Motor neuron (in vitro differentiated cells): ENCODE data around the gene C18orf32. TPM values are rescaled to one million over a fixed set of nuclear protein-coding genes. Genes with fewer than 3 reads are reported as not detected.
"Not testable (repeated sequence)": the region's sequence is repeated elsewhere in the genome, so short reads cannot be mapped to it uniquely, and the experiment has no call there.

Source experiments
- ATAC-seq, 8 experiments: fragments of 200-7000 bp; cut with Tn5 transposase; replicated peaks in 6 of 8; 2 replicates each; pipeline ENCODE4 v1.8.0; 2021; ENCODE audit warnings: mild to moderate bottlenecking in 8 of 8, moderate library complexity in 8 of 8
- H3K27ac ChIP-seq, 2 donors: fragments of 250-450 bp; sonication (Bioruptor Pico); 2 replicates each; pipeline ENCODE4 v1.9.0; 2021; ENCODE audit warnings: antibody characterized with exemption in 2 of 2, mild to moderate bottlenecking in 2 of 2, moderate library complexity in 1 of 2
- H3K4me1 ChIP-seq, 2 donors: fragments of 250-450 bp; sonication (Bioruptor Pico); replicated peaks in 1 of 2; 2 replicates each; pipeline ENCODE4 v1.6.1; 2021; ENCODE audit warnings: antibody characterized with exemption in 2 of 2, mild to moderate bottlenecking in 2 of 2, moderate library complexity in 1 of 2
- H3K4me3 ChIP-seq, 5 donors: fragments of 250-450 bp; sonication (Bioruptor Pico); 2 replicates each; pipeline ENCODE4 v1.9.0; 2021; ENCODE audit warnings: antibody characterized with exemption in 5 of 5, mild to moderate bottlenecking in 5 of 5, moderate library complexity in 4 of 5
- WGBS, 10 experiments: fragments of 450-650 bp; shearing (Covaris generic); methylation state at CpG; one replicate each; pipeline ENCODE4 v1.0.0; 2022; 5-methylcytosine and 5-hydroxymethylcytosine counted together
- in situ Hi-C, 9 experiments: fragments of 400-800 bp; cut with MboI; loops; one replicate each; pipeline ENCODE4 v1.15.0; 2021; ENCODE audit warnings: low sequenced_read_pairs in 9 of 9, low pct_unique_long_range_greater_than_20kb in 2 of 9; ENCODE audit not compliant: unreplicated experiment in 9 of 9
- total RNA-seq, 8 experiments: library from RNA; unstranded; fragments of 300-600 nt; gene quantifications; 2 replicates each; pipeline versions ENCODE4 v1.2.3 to v1.2.4, GENCODE V29; 2022

The C18orf32 gene
- total RNA-seq, 8 experiments from 2014 or later, result 29.2 to 127 (median 101) TPM

DNA sequence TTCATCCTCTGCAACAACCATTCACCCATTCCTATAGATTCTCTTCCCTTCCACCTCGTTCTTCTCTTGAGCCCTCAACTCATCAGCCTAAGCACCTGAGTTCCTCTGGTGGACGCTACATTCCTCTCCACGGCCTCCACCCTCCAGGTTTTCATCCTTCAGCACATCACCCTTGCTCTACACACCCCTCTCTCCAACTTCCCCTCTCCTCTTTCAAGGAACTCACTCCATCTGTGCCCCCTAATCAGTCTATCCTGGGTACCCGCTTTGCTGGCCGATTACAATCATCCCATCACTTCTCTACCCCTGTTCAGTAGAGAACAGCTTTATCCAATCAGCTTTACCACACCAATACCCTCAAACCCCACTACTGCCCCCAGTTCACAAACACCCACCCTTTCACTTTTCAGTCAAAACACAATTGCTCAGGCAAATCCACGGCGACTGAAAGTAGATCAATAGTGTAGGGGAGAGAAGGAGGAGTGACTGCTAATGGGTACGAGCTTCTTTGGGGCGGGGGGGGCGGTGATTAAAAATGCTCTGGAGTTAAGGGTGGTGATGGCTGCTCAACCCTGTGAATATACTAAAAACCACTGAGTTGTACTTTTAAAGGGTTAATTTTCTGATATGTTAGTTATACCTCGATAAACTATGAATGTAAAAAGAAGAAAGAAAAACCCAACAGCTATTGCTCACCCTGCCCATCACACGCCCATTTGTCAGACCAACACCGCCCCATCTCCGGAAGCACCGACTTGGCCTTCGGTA, 27.4 kb downstream of the C18orf32 start:
- WGBS, 10 experiments, result 11 to 55% (median 27%) methylated on average over 1 to 15 of the region's 16 CpGs
- ATAC-seq, result peak in 4 of 8 experiments; percentile 0 to 46 (median 42)
- Histone ChIP-seq H3K4me3 (peak overlapping the region; percentile 64 to 80 (median 74)), H3K27ac (peak overlapping the region; percentile 70 to 86), H3K4me1 (peaks cover 8% of the 10 kb centered on the region in 2 donors)
- in situ Hi-C loops, result no loop called here

DNA sequence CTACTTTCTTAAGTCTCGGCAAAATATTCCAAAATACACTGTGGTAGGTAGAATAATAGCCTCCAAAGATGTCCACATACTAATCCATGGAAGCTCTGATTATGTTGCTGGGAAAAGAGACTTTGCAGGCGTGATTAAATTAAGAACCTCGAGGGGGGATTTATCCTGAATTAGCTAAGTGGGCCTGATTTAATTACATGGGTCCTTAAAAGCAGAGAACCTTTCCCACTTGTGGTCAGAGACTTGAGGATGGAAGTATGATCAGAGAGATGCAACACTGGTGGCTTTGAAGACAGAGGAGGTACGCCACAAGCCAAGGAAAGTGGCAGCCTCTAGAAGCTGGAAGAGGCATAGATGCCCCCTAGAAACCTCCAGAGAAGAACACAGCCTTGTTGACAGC, 29.4 kb downstream of the C18orf32 start:
- WGBS, 10 experiments, result 90 to 100% (median 100%) methylated on average over 1 to 4 of the region's 4 CpGs; no CpG with 5 or more reads in 1 of the 10 experiments
- in situ Hi-C loops, result no loop called here
- Histone ChIP-seq H3K4me1 (peaks cover 8% of the 10 kb centered on the region in 2 donors), H3K4me3 (no peak overlapping the region), H3K27ac (no peak overlapping the region)
- no peak for ATAC-seq

DNA sequence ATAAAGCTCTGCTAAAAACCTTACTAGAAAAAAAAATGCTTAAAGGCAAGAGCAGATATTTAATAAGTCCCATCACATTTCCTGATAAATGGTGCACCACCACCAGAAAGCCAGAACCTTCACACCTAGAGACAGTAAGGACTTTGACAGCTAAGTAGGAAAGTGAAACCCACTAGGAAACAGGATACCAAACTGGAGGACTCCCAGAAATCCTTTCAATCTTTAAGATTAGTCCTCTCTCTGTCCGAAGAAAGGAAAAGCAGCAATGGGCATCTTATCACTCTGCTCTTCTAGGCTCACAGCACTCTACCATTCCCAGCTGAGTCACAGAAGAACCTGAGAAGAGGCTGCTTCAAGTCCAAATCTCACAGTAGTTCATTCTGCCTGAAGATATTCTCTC, 30.2 kb downstream of the C18orf32 start:
- Histone ChIP-seq H3K4me1 (peaks cover 8% of the 10 kb centered on the region in 2 donors), H3K4me3 (no peak overlapping the region), H3K27ac (no peak overlapping the region)
- in situ Hi-C loops, result no loop called here
- 0 to 100% (median 71%) methylated on average over 1 of the region's 1 CpG; no CpG with 5 or more reads in 5 of the 10 experiments for WGBS, 10 experiments
- no peak for ATAC-seq

DNA sequence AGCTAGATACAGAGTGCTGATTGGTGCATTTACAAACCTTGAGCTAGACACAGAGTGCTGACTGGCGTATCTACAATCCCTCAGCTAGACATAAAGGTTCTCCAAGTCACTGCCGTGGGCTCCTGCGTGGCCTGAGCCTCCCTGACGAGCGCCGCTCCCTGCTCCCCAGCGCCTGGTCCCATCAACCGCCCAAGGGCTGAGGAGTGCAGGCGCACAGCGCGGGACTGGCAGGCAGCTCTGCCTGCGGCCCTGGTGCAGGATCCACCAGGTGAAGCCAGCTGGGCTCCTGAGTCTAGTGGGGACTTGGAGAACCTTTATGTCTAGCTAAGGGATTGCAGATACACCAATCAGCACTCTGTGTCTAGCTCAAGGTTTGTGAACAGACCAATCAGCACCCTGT, 34.5 kb downstream of the C18orf32 start:
- 90 to 96% (median 94%) methylated on average over 2 to 7 of the region's 12 CpGs; no CpG with 5 or more reads in 7 of the 10 experiments for WGBS, 10 experiments
- ATAC-seq, in situ Hi-C loops, H3K27ac ChIP-seq, H3K4me1 ChIP-seq, H3K4me3 ChIP-seq: not testable (repeated sequence)

DNA sequence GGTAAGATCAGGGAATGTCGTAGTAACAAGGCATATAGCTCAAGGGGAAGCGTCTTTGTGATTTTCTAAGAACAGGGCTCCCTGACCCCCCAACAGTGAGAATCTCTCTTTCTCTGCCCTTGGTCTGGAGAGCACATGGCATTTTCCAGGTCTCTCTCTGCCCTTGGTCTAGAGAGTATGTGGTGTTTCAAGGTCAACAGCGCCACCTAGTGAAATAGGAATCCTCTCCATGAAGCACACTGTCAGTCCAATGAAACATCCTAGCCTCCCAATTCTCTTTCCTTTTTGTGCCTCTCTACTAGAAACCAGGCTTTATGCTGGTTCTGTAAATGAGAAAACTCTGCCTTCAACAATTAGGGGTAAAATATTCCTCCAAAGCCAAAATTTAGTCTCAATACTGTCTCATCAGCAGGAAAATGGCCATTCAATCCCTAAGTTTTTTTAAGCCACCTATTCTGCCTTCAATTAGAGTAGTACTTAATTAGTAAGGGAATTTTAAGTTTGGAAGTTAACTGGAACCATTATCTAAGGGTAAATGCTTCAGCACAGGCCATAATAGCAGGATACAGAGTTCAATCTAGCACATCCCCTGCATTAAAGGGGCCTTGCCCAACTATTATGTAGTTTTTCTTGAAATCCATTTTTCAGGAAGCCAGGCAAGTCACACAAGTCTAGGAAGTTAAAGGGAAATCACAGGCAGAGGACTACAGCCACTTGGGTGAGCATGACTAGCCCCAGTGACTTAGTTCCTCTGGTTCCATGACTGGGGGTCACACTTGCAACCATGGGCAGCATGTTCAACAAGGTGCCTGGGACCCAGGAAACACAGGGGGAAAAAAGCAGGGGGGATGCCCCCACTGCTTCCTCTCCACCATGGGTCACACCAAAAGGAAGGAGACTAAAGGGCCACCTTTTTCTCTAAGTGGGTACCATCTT, 39.0 kb downstream of the C18orf32 start:
- Histone ChIP-seq H3K4me1 (no peaks in the 10 kb centered on the region), H3K4me3 (no peak overlapping the region), H3K27ac (no peak overlapping the region)
- ATAC-seq, result peak in 3 of 8 experiments; percentile 98 to 99 (median 98)
- 17 to 100% (median 49%) methylated on average over 1 to 3 of the region's 3 CpGs; no CpG with 5 or more reads in 4 of the 10 experiments for WGBS, 10 experiments
- in situ Hi-C loops, result no loop called here

DNA sequence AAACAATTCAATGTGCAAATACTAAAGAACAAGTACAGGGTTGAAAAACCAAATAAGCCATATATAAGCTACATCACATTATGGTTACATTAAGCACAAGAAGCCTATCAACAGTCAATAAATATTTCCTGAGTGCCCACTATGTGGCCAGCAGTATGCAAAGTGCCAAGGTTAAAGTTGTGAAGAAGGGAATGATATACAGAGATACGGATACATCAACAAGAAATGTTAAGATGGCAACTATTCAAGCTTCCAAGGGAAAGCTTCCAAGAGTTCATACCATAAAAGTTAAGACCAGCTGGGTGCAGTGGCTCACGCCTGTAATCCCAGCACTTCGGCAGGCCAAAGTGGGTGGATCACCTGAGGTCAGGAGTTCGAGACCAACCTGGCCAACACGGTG, 40.6 kb downstream of the C18orf32 start:
- H3K4me1 ChIP-seq, result no peaks in the 10 kb centered on the region
- 73 to 100% (median 93%) methylated on average over 1 to 5 of the region's 5 CpGs; no CpG with 5 or more reads in 2 of the 10 experiments for WGBS, 10 experiments
- no peak for ATAC-seq
- no peak overlapping the region for H3K4me3 ChIP-seq
- in situ Hi-C loops, result no loop called here
- no peak overlapping the region for H3K27ac ChIP-seq

DNA sequence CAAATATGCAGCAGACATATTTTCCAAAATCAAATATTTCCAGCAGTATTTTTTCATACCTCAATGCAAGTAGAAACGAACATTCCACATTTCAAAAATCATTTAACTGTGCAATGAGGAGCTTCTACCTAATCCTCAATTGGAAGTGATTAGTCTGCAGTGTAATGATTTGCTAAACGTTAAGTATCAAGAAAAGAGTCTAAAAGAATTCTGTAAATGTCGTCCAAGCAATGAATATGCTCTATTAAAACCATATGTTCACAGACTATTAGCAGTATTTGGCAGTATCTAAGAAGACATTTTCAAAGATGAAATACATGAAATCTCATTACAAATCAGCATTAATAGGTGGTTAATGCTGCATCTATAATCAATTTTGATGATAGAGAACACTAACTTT, 42.5 kb downstream of the C18orf32 start:
- 0 to 100% (median 86%) methylated on average over 1 to 3 of the region's 3 CpGs for WGBS, 10 experiments
- Histone ChIP-seq H3K4me3 (no peak overlapping the region), H3K27ac (no peak overlapping the region), H3K4me1 (no peaks in the 10 kb centered on the region)
- no peak for ATAC-seq
- in situ Hi-C loops, result no loop called here

DNA sequence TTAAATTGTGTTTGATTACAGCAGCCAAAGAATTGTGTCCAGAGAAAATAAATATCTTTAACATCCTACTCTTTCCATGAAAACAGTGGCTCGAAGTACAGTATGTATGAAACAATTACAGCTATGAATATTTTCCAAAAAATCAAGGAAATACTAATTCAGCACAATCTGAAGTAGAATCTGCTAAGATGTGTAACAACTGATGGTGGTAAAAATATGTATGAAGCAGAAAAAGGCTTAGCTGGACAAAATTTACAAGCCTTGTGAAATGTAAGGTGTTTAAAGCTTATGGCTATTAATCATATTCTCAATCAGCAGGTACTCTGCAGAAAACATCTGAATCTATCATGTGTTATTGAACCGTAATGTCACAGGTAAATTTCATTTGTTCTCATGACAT, 43.2 kb downstream of the C18orf32 start:
- no peak overlapping the region for H3K4me3 ChIP-seq
- no peak for ATAC-seq
- no peak overlapping the region for H3K27ac ChIP-seq
- no peaks in the 10 kb centered on the region for H3K4me1 ChIP-seq
- in situ Hi-C loops, result no loop called here
- WGBS, 10 experiments, result 42 to 100% (median 88%) methylated on average over 1 to 2 of the region's 2 CpGs; no CpG with 5 or more reads in 1 of the 10 experiments

DNA sequence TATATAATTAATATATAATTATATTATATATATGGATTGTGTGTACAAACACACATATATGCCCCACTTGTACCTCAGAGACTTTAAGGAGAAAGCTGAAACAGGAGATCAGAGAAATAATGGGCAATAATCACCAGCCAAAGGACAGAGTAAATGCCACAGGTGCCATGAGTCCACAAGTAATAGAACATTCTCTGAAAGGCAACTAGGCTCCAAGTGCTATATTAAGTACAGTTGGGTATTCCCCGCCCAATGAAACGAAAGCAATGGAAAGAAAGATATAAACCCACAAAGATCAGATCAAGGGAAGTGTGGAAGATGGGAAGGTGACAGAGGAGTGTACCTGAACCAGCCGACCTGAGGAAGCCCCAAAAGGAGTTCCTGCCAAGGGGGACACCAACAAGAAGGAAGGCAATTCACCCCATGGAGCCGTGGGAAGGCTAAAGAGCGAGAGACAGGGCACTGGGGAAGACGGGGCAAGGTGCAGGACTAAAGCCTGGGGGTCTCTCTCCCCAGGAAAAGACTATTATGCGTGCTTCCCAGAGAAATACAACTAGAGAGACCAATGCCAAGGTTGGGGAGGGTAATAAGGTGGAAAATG, 45.6 kb downstream of the C18orf32 start:
- Histone ChIP-seq H3K4me3 (no peak overlapping the region), H3K27ac (no peak overlapping the region), H3K4me1 (no peaks in the 10 kb centered on the region)
- ATAC-seq, result no peak
- in situ Hi-C loops, result no loop called here
- WGBS, 10 experiments, result 83 to 100% (median 97%) methylated on average over 1 to 7 of the region's 7 CpGs; no CpG with 5 or more reads in 1 of the 10 experiments

DNA sequence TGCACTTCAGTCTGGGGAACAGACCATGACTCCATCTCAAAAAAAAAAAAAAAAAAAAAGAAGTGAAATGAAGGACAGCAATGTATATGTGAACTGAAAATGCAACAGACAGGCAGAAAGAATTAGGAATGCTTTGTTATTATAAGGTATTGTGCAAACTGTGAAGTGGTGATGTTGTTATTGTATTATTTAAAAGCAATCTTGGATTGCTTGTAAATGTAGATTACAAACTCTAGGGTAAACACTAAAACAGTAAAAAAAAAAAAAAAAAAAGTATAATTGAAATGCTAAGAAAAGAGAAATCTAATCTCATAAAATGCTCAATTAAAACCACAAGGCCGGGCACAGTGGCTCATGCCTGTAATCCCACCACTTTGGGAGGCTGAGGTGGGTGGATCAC, 51.9 kb downstream of the C18orf32 start:
- no peak for ATAC-seq
- Histone ChIP-seq H3K4me1 (no peaks in the 10 kb centered on the region), H3K4me3 (no peak overlapping the region), H3K27ac (no peak overlapping the region)
- 80 to 100% (median 100%) methylated on average over 1 of the region's 1 CpG; no CpG with 5 or more reads in 1 of the 10 experiments for WGBS, 10 experiments
- in situ Hi-C loops, result no loop called here

DNA sequence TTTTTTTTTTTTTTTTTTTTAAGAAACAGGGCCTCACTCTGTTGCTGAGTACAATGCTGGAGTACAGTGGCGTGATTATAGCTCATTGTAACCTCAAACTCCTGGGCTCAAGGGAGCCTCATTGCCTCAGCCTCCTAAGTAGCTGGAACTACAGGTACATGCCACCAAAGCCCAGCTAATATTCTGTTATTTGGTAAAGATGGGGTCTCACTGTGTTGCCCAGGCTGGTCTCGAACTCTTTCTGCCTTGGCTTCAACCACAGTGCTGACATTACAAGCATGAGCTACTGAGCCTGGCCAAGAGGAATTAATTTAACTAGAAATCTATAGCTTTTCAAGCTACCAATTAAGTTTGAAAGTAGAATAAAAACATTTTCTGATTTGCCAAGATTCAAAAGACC, 54.4 kb downstream of the C18orf32 start:
- 83 to 100% (median 100%) methylated on average over 1 to 2 of the region's 2 CpGs; no CpG with 5 or more reads in 1 of the 10 experiments for WGBS, 10 experiments
- ATAC-seq, result no peak
- in situ Hi-C loops, result no loop called here
- H3K27ac ChIP-seq, result no peak overlapping the region
- H3K4me1 ChIP-seq, result no peaks in the 10 kb centered on the region
- H3K4me3 ChIP-seq, result no peak overlapping the region

DNA sequence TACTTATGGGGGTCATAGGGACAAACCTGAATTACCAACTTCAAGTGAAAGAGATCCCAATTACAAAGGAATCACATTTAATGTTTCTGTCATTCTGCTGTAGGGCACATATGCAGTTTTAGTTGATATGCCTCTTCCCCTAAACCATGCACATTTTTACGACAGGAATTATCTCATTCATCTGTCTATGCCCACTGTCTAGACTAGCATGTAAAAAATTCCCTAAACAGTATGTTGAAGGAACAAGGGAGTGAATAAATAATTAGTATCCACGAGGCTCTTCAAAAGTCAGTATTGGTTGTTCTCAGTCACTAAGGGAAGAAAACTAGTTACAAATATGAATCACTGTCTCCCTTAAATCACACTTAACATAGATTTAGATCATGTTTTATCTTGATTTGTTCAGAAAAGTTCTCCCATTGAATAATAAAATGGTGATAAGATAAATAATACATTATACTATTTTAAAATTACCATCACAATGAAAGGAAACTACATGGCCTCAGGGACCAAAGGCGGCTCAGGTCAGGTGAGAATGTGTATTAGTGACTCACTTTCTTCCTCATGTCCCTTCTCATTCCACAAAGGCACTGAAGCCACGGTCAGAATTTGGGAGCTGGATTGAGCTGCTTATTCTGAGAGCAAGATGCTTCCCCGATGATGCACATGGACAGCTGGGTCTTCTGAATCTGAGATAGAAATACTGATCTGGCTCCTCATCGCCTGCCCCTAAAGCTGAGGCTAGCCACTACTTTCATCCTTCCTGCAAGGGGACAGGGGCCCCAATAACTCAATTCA, 55.7 kb downstream of the C18orf32 start:
- Histone ChIP-seq H3K27ac (no peak overlapping the region), H3K4me1 (no peaks in the 10 kb centered on the region), H3K4me3 (no peak overlapping the region)
- in situ Hi-C loops, result no loop called here
- ATAC-seq, result peak in 3 of 8 experiments; percentile 55 to 95 (median 55)
- WGBS, 10 experiments, result 38 to 100% (median 89%) methylated on average over 2 to 6 of the region's 6 CpGs; no CpG with 5 or more reads in 1 of the 10 experiments
